ENCODE results near the gene DYNC2I2. TPM values are rescaled to one million over a fixed set of nuclear protein-coding genes. Genes with fewer than 3 reads are reported as not detected.
"Not testable (repeated sequence)": the region's sequence is repeated elsewhere in the genome, so short reads cannot be mapped to it uniquely, and the experiment has no call there.

Gene DYNC2I2
- total RNA-seq, 1 donor from 2014 or later, result 56.1 TPM

GRCh38 chr9:128600099-128600498, 56.5 kb downstream of the DYNC2I2 start:
- Histone ChIP-seq H3K4me3 (ENCODE audit: low read depth, low read length) (no peak overlapping the region), H3K36me3 (ENCODE audit: control insufficient read depth, insufficient read depth, low read length) (peaks cover 6% of the 10 kb centered on the region), H3K27me3 (ENCODE audit: control insufficient read depth, insufficient read depth, low read length) (no peaks in the 10 kb centered on the region)
- TF ChIP-seq CTCF (IDR thresholded peaks at IDR 0.05; ENCODE audit: insufficient read depth, low read length, poor library complexity, severe bottlenecking), result no peak
- DNase-seq (ENCODE audit: low read depth), result no peak

- no peak overlapping the region for H3K4me3 ChIP-seq (ENCODE audit: low read depth, low read length)
- peaks cover 2% of the 10 kb centered on the region for H3K36me3 ChIP-seq (ENCODE audit: control insufficient read depth, insufficient read depth, low read length)
- no peak for DNase-seq (ENCODE audit: low read depth)
- no peak for TF ChIP-seq CTCF (IDR thresholded peaks at IDR 0.05; ENCODE audit: insufficient read depth, low read length, poor library complexity, severe bottlenecking)
- no peaks in the 10 kb centered on the region for H3K27me3 ChIP-seq (ENCODE audit: control insufficient read depth, insufficient read depth, low read length)
These were observed 61.2 kb downstream of the DYNC2I2 start for GRCh38 chr9:128595471-128595870.

GRCh38 chr9:128593856-128594255, 62.8 kb downstream of the DYNC2I2 start:
- H3K4me3 ChIP-seq (ENCODE audit: low read depth, low read length), result no peak overlapping the region
- no peaks in the 10 kb centered on the region for H3K27me3 ChIP-seq (ENCODE audit: control insufficient read depth, insufficient read depth, low read length)
- no peak for TF ChIP-seq CTCF (IDR thresholded peaks at IDR 0.05; ENCODE audit: insufficient read depth, low read length, poor library complexity, severe bottlenecking)
- no peak for DNase-seq (ENCODE audit: low read depth)
- H3K36me3 ChIP-seq (ENCODE audit: control insufficient read depth, insufficient read depth, low read length), result peaks cover 2% of the 10 kb centered on the region

GRCh38 chr9:128593039-128593438, 63.6 kb downstream of the DYNC2I2 start:
- no peak for DNase-seq (ENCODE audit: low read depth)
- Histone ChIP-seq H3K27me3 (ENCODE audit: control insufficient read depth, insufficient read depth, low read length) (no peaks in the 10 kb centered on the region), H3K36me3 (ENCODE audit: control insufficient read depth, insufficient read depth, low read length) (no peaks in the 10 kb centered on the region), H3K4me3 (ENCODE audit: low read depth, low read length) (no peak overlapping the region)
- TF ChIP-seq CTCF (IDR thresholded peaks at IDR 0.05; ENCODE audit: insufficient read depth, low read length, poor library complexity, severe bottlenecking), result no peak

GRCh38 chr9:128588581-128589233, 67.9 kb downstream of the DYNC2I2 start:
- no peak for DNase-seq (ENCODE audit: low read depth)
- H3K36me3 ChIP-seq (ENCODE audit: control insufficient read depth, insufficient read depth, low read length), result peaks cover 3% of the 10 kb centered on the region
- H3K4me3 ChIP-seq (ENCODE audit: low read depth, low read length), result no peak overlapping the region
- H3K27me3 ChIP-seq (ENCODE audit: control insufficient read depth, insufficient read depth, low read length), result no peaks in the 10 kb centered on the region
- no peak for TF ChIP-seq CTCF (IDR thresholded peaks at IDR 0.05; ENCODE audit: insufficient read depth, low read length, poor library complexity, severe bottlenecking)

- Histone ChIP-seq H3K27me3 (ENCODE audit: control insufficient read depth, insufficient read depth, low read length) (no peaks in the 10 kb centered on the region), H3K4me3 (ENCODE audit: low read depth, low read length) (no peak overlapping the region), H3K36me3 (ENCODE audit: control insufficient read depth, insufficient read depth, low read length) (peaks cover 3% of the 10 kb centered on the region)
- no peak for TF ChIP-seq CTCF (IDR thresholded peaks at IDR 0.05; ENCODE audit: insufficient read depth, low read length, poor library complexity, severe bottlenecking)
- no peak for DNase-seq (ENCODE audit: low read depth)
These were observed 69.2 kb downstream of the DYNC2I2 start for GRCh38 chr9:128587453-128587852.

- not testable (repeated sequence) for H3K4me3 ChIP-seq (ENCODE audit: low read depth, low read length); H3K36me3 ChIP-seq (ENCODE audit: control insufficient read depth, insufficient read depth, low read length); H3K27me3 ChIP-seq (ENCODE audit: control insufficient read depth, insufficient read depth, low read length); DNase-seq (ENCODE audit: low read depth)
These were observed 69.7 kb downstream of the DYNC2I2 start for GRCh38 chr9:128586934-128587333.

- H3K36me3 ChIP-seq (ENCODE audit: control insufficient read depth, insufficient read depth, low read length); H3K27me3 ChIP-seq (ENCODE audit: control insufficient read depth, insufficient read depth, low read length); DNase-seq (ENCODE audit: low read depth); H3K4me3 ChIP-seq (ENCODE audit: low read depth, low read length): not testable (repeated sequence)
These were observed 71.5 kb downstream of the DYNC2I2 start for GRCh38 chr9:128585155-128585554.

Measured in kidney epithelial cell (primary cell).